ENCODE results near the gene FAM13B. TPM values are rescaled to one million over a fixed set of nuclear protein-coding genes. Genes with fewer than 3 reads are reported as not detected.

Gene FAM13B
- polyA plus RNA-seq, 2 of the 4 experiments (the other 2 are of a cell fraction): 14.9 to 15.1 TPM

DNA sequence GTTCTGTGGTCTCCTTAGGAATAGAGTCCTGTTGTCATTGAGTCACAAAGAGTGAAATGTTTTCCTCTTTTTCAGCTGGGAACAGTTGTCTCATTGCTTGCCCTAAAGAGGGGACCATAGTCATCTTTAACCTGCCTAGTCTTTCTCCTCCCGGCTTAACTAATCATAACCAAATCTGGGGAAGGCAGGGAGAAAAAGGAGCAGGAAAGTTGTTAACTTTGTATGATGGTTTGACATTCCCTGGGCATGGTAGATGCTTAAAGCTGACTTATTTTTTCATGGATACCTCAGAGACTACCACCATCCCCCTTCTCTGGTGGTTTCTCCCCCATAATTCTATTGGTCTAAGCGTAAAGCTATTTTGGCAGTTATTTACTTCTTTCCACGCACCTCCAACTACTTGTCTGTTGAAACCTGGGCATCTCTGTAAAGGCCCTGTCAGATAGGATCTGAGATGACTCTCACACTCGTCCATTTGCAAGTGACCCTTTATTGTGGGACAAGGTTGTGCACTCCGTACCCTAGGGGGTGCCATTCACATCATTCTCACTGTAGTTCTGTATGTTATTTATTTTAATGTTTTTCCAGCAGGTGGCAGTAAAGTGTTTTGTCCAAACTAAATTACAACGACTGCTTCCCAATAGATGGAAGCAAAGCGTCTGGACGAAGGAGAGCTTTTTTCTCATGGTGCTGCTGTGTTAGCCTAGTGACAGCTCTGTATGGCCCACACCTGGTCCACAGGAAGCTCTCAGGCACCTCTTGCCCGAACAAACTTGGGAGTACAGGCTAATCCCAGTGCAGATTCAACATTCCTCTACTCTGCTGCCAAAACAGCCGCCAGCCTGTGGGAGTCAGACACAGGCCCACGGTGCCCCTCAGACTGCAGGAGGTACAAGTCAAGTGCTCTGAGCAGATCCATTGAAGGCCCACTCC, 3.0 kb upstream of the FAM13B start (continued):
- TF ChIP-seq ZFP36 (IDR thresholded peaks at IDR 0.05; ENCODE audit: borderline replicate concordance, partially characterized antibody) (no peak), POLR2AphosphoS2 (conservative IDR thresholded peaks at IDR 0.05; ENCODE audit: low read length) (no peak), HOXA7 (CRISPR knock-in tag; IDR thresholded peaks at IDR 0.05) (no peak), FOXS1 (CRISPR knock-in tag; IDR thresholded peaks at IDR 0.05) (no peak)

DNA sequence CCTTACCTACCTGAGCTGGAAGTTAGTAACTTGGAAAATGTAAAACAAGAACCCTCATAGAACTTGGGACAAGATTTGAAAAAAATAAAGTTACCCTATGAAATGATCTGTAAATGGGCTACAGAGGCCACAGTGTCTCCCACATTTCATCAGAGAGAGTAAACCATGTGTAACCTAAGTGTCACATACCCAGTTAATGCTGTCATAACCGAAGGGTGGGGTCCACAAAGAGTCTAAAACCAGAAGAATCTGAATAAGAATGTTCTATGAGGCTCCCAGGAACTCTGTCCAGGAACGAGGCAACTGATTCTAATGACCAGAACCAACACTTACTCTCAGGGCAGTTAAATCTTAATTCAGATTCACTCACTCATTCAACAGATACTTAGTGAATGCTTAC, 1.0 kb upstream of the FAM13B start:
- ChIA-PET POLR2A (interaction anchor here (1.5 kb wide), 1 partner anchor 279 kb away, joined by 3 read pairs; the partner anchor contains the start of gene HNRNPA0), CTCF (interaction anchor here (0.9 to 20.0 kb wide), 8 partner anchors 7 to 374 kb away, joined by 3 to 402 read pairs (median 18); no protein-coding TSS in a partner anchor)
- Histone ChIP-seq H3K27ac (peak overlapping the region; percentile 95 to 98; a peak in 5 of 6 replicates), H3K9me3 (no peaks in the 10 kb centered on the region), H3K4me3 (peak overlapping the region; percentile 89), H3K4me2 (peak overlapping the region; percentile 88), H3K4me1 (peaks cover 33% of the 10 kb centered on the region)
- no peak for TF ChIP-seq SMC3 (IDR thresholded peaks at IDR 0.05)
- TF ChIP-seq GATA3 (IDR thresholded peaks at IDR 0.05; ENCODE audit: borderline replicate concordance): no peak
- TF ChIP-seq PHF8 (IDR thresholded peaks at IDR 0.05; ENCODE audit: borderline replicate concordance, low read depth): no peak
- no peak for TF ChIP-seq CHD2 (IDR thresholded peaks at IDR 0.05; ENCODE audit: low read length, partially characterized antibody)
- TF ChIP-seq ZFP36 (IDR thresholded peaks at IDR 0.05; ENCODE audit: borderline replicate concordance, partially characterized antibody): no peak
- no peak for DNase-seq (ENCODE audit: low read depth in 1 of 2, low spot score in 1 of 2)
- no peak for ATAC-seq
- FAIRE-seq: no peak
- 67% methylated on average over 2 of the region's 2 CpGs for WGBS (ENCODE audit: missing lambda C conversion rate)

DNA sequence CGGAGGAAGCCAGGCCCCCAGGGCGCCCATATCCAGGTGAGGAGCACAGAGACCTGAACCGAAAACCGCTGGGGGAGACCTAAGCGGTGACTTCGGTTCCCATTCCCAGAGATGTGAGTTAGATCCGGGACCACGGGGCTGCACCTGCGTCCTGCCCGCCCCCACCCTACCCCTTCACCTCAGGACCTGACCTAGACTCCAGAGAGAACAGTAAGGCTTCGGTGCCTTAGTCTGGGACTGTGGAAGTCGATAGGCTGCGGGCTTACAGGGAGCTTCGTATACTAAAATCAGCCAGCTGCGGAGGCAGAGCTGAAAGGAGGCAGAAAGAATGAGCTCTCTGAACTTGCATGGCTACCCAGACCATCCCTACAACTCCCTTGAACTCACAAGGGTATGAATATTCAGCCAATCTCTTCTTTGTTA, 518 bp upstream of the FAM13B start:
- peaks cover 33% of the 10 kb centered on the region for H3K4me1 ChIP-seq
- TF ChIP-seq GATA3 (IDR thresholded peaks at IDR 0.05; ENCODE audit: borderline replicate concordance): no peak
- no peak for TF ChIP-seq NPAS2 (CRISPR knock-in tag; IDR thresholded peaks at IDR 0.05; ENCODE audit: borderline replicate concordance)
- no peak for TF ChIP-seq EHF (CRISPR knock-in tag; IDR thresholded peaks at IDR 0.05)
- TF ChIP-seq EHMT2 (IDR thresholded peaks at IDR 0.05; ENCODE audit: low read depth): no peak
- no peak for TF ChIP-seq POLR2AphosphoS2 (conservative IDR thresholded peaks at IDR 0.05; ENCODE audit: low read length)
- TF ChIP-seq, protein P1, sequence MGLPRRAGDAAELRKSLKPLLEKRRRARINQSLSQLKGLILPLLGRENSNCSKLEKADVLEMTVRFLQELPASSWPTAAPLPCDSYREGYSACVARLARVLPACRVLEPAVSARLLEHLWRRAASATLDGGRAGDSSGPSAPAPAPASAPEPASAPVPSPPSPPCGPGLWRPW (IDR thresholded peaks at IDR 0.05): no peak
- no peak for TF ChIP-seq CBX8 (IDR thresholded peaks at IDR 0.05)
- TF ChIP-seq, protein P2, sequence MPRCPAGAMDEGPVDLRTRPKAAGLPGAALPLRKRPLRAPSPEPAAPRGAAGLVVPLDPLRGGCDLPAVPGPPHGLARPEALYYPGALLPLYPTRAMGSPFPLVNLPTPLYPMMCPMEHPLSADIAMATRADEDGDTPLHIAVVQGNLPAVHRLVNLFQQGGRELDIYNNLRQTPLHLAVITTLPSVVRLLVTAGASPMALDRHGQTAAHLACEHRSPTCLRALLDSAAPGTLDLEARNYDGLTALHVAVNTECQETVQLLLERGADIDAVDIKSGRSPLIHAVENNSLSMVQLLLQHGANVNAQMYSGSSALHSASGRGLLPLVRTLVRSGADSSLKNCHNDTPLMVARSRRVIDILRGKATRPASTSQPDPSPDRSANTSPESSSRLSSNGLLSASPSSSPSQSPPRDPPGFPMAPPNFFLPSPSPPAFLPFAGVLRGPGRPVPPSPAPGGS (IDR thresholded peaks at IDR 0.05): no peak; the same call in 1 of the 3 replicates
- TF ChIP-seq CEBPB (IDR thresholded peaks at IDR 0.05): no peak
- no peak for TF ChIP-seq HOXA7 (CRISPR knock-in tag; IDR thresholded peaks at IDR 0.05)
- TF ChIP-seq EP300 (IDR thresholded peaks at IDR 0.05): no peak
- TF ChIP-seq FOSL2 (IDR thresholded peaks at IDR 0.05): no peak
- no peak for TF ChIP-seq FOSL2 (CRISPR knock-in tag; IDR thresholded peaks at IDR 0.05)
- TF ChIP-seq, protein P3, sequence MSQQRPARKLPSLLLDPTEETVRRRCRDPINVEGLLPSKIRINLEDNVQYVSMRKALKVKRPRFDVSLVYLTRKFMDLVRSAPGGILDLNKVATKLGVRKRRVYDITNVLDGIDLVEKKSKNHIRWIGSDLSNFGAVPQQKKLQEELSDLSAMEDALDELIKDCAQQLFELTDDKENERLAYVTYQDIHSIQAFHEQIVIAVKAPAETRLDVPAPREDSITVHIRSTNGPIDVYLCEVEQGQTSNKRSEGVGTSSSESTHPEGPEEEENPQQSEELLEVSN (IDR thresholded peaks at IDR 0.05; ENCODE audit: borderline replicate concordance, low read depth): no peak
- no peak for TF ChIP-seq CHD2 (IDR thresholded peaks at IDR 0.05; ENCODE audit: low read length, partially characterized antibody)
- TF ChIP-seq NR3C1 (IDR thresholded peaks at IDR 0.05): no peak
- TF ChIP-seq, protein P4, sequence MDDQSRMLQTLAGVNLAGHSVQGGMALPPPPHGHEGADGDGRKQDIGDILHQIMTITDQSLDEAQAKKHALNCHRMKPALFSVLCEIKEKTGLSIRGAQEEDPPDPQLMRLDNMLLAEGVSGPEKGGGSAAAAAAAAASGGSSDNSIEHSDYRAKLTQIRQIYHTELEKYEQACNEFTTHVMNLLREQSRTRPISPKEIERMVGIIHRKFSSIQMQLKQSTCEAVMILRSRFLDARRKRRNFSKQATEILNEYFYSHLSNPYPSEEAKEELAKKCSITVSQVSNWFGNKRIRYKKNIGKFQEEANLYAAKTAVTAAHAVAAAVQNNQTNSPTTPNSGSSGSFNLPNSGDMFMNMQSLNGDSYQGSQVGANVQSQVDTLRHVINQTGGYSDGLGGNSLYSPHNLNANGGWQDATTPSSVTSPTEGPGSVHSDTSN (IDR thresholded peaks at IDR 0.05): no peak
- no peak for TF ChIP-seq ZNF302 (CRISPR knock-in tag; IDR thresholded peaks at IDR 0.05)
- 13% methylated on average over 14 of the region's 15 CpGs for WGBS (ENCODE audit: missing lambda C conversion rate)
- CTCF ChIA-PET: interaction anchor here (0.6 to 20.0 kb wide), 5 partner anchors 28 to 255 kb away, joined by 3 to 402 read pairs (median 17); no protein-coding TSS in a partner anchor
- no peak for FAIRE-seq
- peak overlapping the region; percentile 88 for H3K4me2 ChIP-seq
- H3K4me3 ChIP-seq: peak overlapping the region; percentile 89
- POLR2A ChIA-PET: interaction anchor here (0.7 to 1.5 kb wide), 2 partner anchors 100 to 279 kb away, joined by 3 read pairs; partner anchors contain the start of gene HNRNPA0
- H3K9me3 ChIP-seq: no peaks in the 10 kb centered on the region
- DNase-seq (ENCODE audit: low read depth in 1 of 2, low spot score in 1 of 2): no peak
- peak overlapping the region; percentile 95 to 98 for H3K27ac ChIP-seq
- peak in 1 of 2 experiments; percentile 11; a peak in 3 of 6 replicates for ATAC-seq

All from A549 (cell line).